ENCODE data around the gene BARHL1.

GRCh38 chr9:132564526-132564925 lies 17.9 kb upstream of the BARHL1 start:
- TF ChIP-seq TARDBP (IDR thresholded peaks at IDR 0.05): no peak
- TF ChIP-seq ZNF384 (IDR thresholded peaks at IDR 0.05): no peak
